GM21515 (cell line): ENCODE results near the gene RNF112.
"Not testable (repeated sequence)": the region's sequence is repeated elsewhere in the genome, so short reads cannot be mapped to it uniquely, and the experiment has no call there.

Experiments
- ATAC-seq: cut with Tn5 transposase; IDR thresholded peaks from one replicate; pipeline ENCODE4 v1.9.1; 2021; ENCODE audit not compliant: unreplicated experiment

The RNF112 gene

GRCh38 chr17:19447085-19447583 is 36.1 kb downstream of the RNF112 start:
- no peak for ATAC-seq

GRCh38 chr17:19448341-19449268 is 37.6 kb downstream of the RNF112 start:
- ATAC-seq, result no peak

DNA sequence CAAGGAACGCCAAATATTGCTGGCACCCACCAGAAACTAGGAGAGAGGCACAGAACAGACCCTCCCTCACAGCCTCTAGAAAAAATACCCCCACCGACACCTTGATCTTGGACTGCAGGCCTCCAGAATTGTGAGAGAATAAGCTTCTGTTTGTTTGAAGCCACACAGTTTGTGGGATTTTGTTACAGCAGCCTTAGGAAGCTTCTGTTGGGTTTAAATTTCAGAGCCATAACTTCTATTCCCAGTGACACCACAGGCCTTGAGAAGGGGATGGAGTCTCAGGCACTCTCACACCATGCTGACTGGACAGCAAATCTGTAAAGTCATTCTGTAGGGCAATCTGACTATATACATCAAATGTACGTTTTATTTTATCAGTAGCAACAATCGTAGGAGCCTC is 38.6 kb downstream of the RNF112 start:
- ATAC-seq, result no peak

DNA sequence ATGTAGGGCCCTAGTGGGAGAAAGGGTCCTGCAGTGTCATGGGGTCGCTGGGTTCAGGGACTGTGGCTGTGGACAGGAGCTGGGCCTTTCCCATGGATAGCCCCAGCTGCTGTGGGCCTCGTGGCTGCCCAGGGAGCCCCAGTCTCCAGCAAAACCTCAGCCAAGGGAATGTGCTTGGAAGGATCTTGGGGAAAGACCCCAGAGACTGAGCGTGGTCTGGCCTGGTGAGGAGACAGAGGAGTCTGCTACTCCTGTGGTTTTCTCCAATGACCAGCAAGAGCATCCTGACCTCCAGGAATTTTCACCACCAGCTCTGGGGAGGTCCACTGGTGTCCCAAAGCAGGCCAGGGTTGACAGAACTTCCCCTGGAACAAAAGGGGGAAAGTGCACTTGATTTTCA is 42.3 kb downstream of the RNF112 start:
- no peak for ATAC-seq

DNA sequence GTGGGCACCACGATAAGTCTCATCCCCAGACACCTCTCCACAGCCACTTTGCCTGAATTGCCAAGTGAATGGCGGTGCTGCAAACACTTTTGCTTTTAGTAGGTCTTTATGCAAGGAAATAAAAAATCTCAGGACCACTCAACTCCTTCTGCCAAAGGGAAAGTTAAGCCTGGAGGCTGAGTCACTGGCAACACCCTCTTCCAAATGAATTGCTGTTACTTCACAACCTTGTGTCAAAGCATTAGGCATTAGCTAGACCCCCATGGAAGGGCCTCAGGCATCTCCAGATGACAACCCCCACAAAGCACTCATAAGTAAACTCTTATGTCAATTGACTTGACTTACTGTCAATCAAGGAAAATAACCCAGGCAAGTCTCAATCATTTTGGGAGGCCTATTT is 43.0 kb downstream of the RNF112 start:
- no peak for ATAC-seq

DNA sequence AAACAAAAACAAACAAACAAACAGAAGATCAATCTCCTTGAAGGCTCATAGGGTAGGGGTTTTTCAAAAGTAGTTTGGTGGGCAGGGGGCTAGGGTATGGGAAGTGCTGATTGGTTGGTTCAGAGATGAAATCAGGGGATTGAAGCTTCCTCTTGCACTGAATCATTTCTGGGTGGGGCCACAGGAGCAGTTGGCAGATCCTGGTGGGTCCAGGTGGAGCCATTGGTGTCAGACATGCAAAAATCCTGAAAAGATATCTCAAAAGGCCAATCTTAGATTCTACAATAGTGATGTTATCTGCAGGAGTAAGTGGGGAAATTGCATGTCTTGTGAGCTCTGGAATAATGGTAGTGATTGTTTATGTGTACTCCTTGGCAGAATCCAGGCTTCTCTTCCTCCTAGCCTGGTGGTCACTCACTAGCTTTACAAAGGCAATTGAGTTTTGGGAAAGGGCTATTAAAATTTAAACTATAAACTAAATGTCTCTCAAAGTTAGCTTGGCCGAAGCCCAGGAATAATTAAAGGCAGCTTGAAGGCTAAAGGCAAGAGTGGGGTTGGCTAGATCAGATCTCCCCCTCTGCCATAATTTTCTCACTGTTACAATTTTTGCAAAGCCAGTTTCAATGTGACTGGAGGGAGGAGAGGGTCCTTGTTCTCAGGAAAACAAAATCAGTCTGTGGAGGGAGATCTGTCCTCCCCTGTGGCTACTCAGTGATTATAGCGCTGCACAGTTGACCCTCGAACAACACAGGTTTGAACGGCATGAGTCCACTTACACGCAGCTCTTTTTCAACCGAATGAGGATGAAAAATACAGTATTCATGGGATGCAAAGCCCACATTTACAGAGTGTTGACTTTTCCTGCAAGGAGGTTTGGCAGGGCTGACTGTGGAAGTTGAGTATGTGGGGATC is 45.2 kb downstream of the RNF112 start:
- ATAC-seq, result no peak

DNA sequence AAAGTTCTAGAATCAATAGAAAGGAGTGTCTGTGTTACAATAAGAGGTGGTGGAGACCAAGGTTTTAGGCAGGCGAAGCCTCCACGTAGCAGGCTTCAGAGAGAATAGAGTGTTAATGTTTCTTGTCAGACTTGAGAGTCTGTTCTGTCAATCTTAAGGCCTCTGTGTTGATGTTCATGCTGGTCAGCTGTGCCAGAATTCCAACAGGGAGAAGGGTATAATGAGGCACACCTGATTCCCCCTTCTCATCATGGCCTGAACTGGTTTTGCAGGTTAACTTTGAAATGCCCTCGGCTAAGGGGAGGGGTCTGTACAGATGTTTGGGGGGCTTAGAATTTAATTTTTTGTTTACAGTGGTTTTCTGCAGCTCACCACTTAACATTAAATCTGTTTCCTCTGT is 46.0 kb downstream of the RNF112 start:
- ATAC-seq, result no peak

DNA sequence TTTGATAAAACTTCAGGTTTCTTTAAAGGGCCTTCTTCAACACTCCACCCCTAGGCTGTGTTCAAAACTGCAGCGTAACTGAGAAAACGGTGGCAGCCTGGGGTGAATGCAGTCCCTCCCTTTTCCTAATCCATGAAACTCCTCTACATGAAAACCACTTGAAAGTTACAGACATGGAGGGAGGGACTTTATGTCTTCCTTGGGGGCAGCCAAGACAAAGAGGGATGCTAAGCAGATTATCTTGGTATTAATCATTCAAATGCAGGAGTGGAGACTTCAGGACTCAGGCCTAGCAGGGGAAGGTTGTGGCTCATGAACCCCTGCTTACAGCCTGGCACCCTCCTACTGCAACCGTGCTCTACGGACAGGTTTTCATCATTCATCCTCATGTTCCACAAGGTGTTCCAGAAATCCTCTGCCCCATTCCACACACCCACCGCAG is 46.8 kb downstream of the RNF112 start:
- no peak for ATAC-seq

DNA sequence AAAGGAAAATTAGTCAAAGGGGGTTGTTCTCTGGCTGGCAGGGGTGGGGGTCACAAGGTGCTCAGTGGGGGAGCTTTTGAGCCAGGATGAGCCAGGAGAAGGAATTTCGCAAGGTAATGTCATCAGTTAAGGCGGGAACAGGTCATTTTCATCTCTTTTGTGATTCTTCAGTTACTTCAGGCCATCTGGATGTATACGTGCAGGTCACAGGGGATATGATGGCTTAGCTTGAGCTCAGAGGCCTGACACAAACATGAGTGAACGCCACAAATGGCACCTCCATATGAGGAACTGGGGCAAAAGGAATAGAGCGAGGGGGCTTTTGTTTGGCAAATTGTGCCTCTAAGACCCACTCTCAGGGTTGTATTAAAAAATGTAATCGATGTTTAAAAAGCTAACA is 47.4 kb downstream of the RNF112 start:
- ATAC-seq, result not testable (repeated sequence)

- ATAC-seq, result not testable (repeated sequence)
Measured at GRCh38 chr17:19459018-19459655, 48.1 kb downstream of the RNF112 start.

DNA sequence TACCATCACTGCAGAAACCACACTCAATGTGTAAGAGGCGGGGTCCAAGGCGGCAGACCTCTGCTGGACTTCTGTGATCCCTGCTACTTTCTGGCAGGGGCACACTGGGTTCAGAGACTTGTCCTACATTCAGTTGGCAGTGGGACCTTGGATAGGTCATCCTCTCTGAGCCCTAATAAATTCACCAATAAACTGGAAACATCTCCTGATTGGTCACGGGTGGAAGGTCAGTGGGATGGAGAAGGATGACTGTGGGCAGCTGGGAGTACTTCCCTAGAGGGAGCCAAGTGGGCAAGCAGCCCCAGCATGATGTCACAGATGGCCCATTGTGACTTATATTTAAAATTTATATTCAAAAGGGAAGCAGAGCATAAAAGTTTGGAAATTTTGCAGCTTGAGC is 49.7 kb downstream of the RNF112 start:
- ATAC-seq, result no peak

GRCh38 chr17:19461116-19461515 is 50.1 kb downstream of the RNF112 start:
- no peak for ATAC-seq

- ATAC-seq, result no peak
Measured at GRCh38 chr17:19461681-19462080, 50.6 kb downstream of the RNF112 start.

DNA sequence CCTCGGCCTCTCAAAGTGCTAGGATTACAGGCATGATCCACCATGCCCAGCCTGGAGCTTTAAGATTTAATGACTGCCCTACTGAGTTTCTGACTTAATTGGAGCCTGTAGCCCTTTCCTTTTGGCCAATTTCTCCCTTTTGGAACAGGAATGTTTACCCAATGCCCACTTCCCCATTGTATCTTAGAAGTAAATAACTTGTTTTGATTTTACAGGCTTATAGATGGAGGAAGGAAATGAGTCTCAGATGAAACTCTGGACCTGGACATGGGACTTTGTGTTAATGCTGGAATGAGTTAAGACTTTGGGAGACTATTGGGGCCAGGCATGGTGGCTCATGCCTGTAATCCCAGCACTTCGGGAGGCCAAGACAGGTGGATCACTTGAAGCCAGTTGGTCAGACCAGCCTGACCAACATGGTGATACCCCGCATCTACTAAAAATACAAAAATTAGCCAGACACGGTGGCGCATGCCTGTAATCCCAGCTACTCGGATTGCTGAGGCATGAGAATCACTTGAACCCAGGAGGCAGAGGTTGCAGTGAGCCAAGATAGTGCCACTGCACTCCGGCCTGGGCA is 51.5 kb downstream of the RNF112 start:
- not testable (repeated sequence) for ATAC-seq

GRCh38 chr17:19464031-19465026 is 53.3 kb downstream of the RNF112 start:
- no peak for ATAC-seq
